GM18861 (cell line): ENCODE measurements around the gene MXD3.
"Not testable (repeated sequence)": the region's sequence is repeated elsewhere in the genome, so short reads cannot be mapped to it uniquely, and the experiment has no call there.

Experiments
- ATAC-seq: cut with Tn5 transposase; IDR thresholded peaks from one replicate; pipeline ENCODE4 v1.9.1; 2021; ENCODE audit not compliant: unreplicated experiment

Gene MXD3

GRCh38 chr5:177325868-177326381 lies 14.2 kb upstream of the MXD3 start:
- ATAC-seq, result no peak

- ATAC-seq, result no peak
These were observed 9.2 kb upstream of the MXD3 start for GRCh38 chr5:177320879-177321278.

- no peak for ATAC-seq
These were observed 8.4 kb upstream of the MXD3 start for GRCh38 chr5:177319913-177320588.

- ATAC-seq, result no peak
These were observed 6.3 kb upstream of the MXD3 start for GRCh38 chr5:177317959-177318377.

- no peak for ATAC-seq
These were observed 4.3 kb upstream of the MXD3 start for GRCh38 chr5:177316005-177316404.

GRCh38 chr5:177315411-177315810 lies 3.7 kb upstream of the MXD3 start:
- no peak for ATAC-seq

GRCh38 chr5:177314376-177315342 lies 3.0 kb upstream of the MXD3 start:
- ATAC-seq, result no peak

GRCh38 chr5:177313561-177314259 lies 2.0 kb upstream of the MXD3 start:
- no peak for ATAC-seq

- peak; percentile 25 for ATAC-seq
These were observed 1.0 kb upstream of the MXD3 start for GRCh38 chr5:177312649-177313181.

GRCh38 chr5:177311392-177311722 lies 341 bp downstream of the MXD3 start:
- ATAC-seq, result no peak

GRCh38 chr5:177310757-177311391 lies 824 bp downstream of the MXD3 start:
- ATAC-seq, result no peak

- ATAC-seq, result no peak
These were observed 1.4 kb downstream of the MXD3 start for GRCh38 chr5:177310332-177310731.

- no peak for ATAC-seq
These were observed 2.1 kb downstream of the MXD3 start for GRCh38 chr5:177309351-177310191.

- no peak for ATAC-seq
These were observed 3.0 kb downstream of the MXD3 start for GRCh38 chr5:177308740-177309139.

- no peak for ATAC-seq
These were observed 3.9 kb downstream of the MXD3 start for GRCh38 chr5:177307544-177308363.

- no peak for ATAC-seq
These were observed 4.8 kb downstream of the MXD3 start for GRCh38 chr5:177306674-177307543.

- not testable (repeated sequence) for ATAC-seq
These were observed 5.5 kb downstream of the MXD3 start for GRCh38 chr5:177306103-177306640.
